NCI-H1048 (cell line): Measurements from ENCODE around the gene FOXP4.

Experiments used
- DNase-seq: peaks from one replicate; lab custom pipeline; 2025; lab: John Stamatoyannopoulos, UW

The FOXP4 gene

GRCh38 chr6:41546866-41547798, 951 bp downstream of the FOXP4 start:
- DNase-seq: no peak

- DNase-seq: no peak
Observed at GRCh38 chr6:41547799-41548097, 1.6 kb downstream of the FOXP4 start.

- DNase-seq: no peak
Observed at GRCh38 chr6:41548098-41548840, 2.1 kb downstream of the FOXP4 start.

- no peak for DNase-seq
Observed at GRCh38 chr6:41548841-41549642, 2.9 kb downstream of the FOXP4 start.

- no peak for DNase-seq
Observed at GRCh38 chr6:41549673-41550072, 3.5 kb downstream of the FOXP4 start.

- no peak for DNase-seq
Observed at GRCh38 chr6:41551086-41551700, 5.0 kb downstream of the FOXP4 start.

GRCh38 chr6:41551857-41552256, 5.7 kb downstream of the FOXP4 start:
- no peak for DNase-seq

GRCh38 chr6:41552723-41553122, 6.5 kb downstream of the FOXP4 start:
- DNase-seq: no peak

- no peak for DNase-seq
Observed at GRCh38 chr6:41553405-41553999, 7.3 kb downstream of the FOXP4 start.

GRCh38 chr6:41555326-41556300, 9.4 kb downstream of the FOXP4 start:
- no peak for DNase-seq

- DNase-seq: no peak
Observed at GRCh38 chr6:41557335-41557734, 11.2 kb downstream of the FOXP4 start.

GRCh38 chr6:41558033-41558807, 12.0 kb downstream of the FOXP4 start:
- no peak for DNase-seq

- DNase-seq: no peak
Observed at GRCh38 chr6:41559655-41560427, 13.7 kb downstream of the FOXP4 start.

- no peak for DNase-seq
Observed at GRCh38 chr6:41560431-41561192, 14.4 kb downstream of the FOXP4 start.

GRCh38 chr6:41561416-41561815, 15.2 kb downstream of the FOXP4 start:
- DNase-seq: no peak

- no peak for DNase-seq
Observed at GRCh38 chr6:41561931-41562911, 16.0 kb downstream of the FOXP4 start.
